ENCODE results near the gene B4GALNT4.
"Not testable (repeated sequence)": the region's sequence is repeated elsewhere in the genome, so short reads cannot be mapped to it uniquely, and the experiment has no call there.

B4GALNT4 gene

DNA sequence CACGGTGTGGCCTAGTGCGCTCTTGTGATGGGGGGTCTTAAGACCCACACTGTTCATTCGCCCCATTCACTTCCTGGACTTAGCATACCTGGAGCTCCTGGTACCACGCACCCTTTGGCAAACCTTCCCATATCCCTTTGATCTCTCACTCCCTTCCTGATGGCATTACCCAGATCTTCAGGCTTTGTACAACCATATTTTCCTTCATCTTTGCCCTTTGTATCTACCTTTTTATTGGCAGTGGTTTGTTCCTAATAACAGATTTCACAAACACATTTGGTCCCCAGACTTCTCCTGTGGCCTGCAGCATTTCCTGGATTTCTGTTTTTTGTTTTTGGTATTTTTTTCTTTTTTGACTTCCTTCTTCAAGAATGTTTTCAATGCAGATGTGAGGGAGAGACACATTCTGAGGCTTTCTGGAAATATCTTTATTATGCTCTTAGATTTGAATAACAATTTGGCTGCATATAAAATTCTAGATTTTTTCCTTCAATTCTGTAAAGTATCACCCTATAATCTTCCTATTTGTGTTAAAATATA is 32.6 kb upstream of the B4GALNT4 start:
- no peak for DNase-seq

DNA sequence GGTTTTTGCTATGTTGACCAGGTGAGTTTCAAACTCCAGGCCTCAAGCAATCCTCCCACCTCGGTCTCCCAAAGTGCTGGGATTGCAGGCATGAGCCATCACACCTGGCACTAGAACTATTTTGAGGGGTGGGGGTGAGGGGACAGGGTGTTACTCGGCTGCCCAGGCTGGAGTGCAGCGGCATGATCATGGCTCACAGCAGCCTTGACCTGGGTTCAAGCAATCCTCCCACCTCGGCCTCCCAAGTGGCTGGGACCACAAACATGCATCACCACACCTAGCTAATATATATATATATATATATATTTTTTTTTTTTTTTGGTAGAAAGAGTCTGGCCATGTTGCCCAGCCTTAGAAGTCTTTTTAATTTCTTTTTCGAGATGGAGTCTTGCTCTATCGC is 31.6 kb upstream of the B4GALNT4 start:
- no peak for DNase-seq

DNA sequence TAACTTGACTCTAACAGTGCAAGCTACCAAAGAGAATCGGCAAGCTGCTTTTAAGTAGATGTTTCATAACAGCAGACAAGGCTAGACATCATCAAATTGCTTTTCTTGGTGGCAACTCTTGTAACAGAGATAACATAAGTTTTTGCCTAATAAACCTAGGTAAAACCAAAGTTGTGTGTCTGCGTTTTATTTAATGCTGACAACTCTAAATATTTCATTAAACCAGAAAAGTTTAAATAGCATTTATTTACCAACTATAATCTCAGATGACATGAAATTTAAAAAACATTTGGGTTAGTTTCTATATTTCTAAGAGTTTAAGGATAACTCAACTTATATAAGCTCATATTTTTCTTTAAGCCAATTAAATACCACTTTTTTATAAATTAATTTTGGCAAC is 29.3 kb upstream of the B4GALNT4 start:
- DNase-seq = no peak

DNA sequence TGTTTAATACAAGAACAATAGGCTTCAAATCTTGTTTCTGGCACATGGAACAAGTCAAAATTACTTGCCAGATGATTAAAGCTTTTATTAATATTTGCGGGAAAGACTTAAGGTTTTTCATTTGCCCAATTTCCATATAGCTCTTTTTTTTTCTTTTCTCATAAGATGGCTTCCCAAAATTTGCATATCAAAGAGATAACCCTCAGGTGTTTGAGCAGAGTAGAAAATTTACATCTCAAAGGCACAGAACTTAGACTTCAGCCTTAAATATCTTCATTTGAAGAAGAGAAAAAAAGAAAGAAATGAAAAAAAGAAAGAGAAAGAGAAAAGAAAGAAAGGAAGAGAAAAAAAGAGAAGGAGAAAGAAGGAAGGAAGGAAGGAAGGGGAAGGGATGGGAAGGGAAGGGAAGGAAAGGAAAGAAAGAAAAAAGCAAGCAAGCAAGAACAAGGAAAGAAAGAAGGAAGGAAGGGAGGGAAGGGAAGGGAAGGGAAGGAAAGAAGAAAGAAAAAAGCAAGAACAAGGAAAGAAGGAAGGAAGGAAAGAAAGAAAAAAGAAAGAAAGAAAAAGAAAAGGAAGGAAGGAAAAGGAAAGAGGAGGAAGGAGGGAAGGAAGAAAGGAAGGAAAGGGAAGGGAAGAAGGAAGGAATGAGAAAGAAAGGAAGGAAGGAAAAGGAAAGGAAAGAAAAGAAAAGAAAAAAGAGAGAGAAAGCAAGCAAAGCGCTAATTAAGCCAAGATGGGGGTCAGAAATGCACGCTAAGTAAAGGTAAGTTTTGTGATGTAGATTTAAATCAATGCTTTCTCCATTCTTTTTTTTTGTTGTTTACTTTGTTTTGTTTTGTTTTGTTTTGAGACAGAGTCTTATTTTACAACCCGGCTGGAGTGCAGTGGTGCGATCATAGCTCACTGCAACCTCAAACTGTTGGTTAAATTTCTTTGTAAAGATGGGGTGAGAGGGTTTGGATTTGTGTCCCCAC is 28.5 kb upstream of the B4GALNT4 start:
- DNase-seq = no peak

DNA sequence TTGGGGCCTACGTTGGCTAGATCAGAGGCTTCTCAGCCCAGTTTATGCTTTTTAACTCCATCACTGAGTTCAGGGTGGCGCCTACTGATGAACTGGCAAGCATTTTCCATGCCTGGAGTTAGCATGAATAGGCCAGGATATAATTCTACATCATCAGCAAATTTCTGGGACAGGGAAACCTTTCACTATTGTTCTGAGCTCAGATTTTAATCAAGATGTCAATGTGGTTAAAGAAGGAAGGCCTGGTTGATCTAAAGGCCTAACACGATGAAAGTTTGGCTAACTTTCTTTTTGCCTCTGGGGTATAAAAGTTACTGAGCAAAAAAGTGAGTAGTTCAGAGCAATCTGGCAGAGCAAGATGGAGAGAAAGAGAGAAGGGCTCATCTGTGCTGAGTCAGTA is 27.0 kb upstream of the B4GALNT4 start:
- no peak for DNase-seq

DNA sequence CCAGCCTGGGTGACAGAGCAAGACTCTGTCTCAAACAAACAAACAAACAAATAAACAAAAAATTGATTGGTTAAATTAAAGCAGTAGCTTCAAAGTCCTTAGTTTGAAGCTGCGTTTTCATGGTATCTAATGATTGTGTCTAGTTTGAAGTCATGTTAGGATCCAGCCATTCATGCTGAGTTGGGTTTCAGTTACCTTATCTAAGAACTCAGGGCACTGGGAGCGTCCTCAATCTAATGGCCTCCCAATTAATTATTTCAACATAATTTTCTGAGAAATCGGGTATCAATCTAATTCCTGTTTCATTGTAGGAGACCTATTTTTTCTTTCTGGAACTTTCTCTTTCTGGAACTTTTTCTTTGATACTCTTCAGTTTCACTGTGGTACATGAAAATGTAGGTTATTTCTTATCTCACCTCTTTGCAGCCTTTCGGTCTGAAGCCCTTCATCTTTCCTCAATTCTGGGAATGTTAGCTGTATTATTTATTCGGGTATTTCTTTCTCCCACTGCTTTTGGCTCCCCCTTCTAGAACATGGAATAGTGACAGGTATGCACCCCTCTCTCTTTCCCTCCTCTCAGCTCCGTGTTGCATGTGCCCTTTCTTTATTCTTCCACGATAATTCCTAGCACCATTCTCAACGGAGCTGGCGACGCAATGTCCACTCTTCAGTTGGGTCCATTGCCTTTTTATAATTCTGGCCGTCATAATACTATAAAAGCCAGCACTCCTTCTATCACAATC is 24.3 kb upstream of the B4GALNT4 start:
- no peak for DNase-seq

DNA sequence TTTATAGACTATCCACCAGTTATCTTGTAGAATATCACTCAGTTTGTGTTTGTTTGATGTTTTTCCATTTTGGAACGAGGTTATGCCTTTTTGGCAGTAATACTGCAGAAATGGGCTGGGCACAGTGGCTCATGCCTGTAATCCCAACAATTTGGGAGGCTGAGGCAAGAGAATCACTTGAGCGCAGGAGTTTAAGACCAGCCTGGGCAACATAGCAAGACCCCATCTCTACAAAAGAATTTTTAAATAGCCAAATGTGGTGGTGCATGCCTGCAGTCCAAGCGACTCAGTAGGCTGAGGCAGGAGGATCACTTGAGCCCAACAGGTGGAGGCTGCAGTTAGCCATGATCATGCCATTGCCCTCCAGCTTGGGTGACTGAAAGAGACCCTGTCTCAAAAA is 22.8 kb upstream of the B4GALNT4 start:
- no peak for DNase-seq

DNA sequence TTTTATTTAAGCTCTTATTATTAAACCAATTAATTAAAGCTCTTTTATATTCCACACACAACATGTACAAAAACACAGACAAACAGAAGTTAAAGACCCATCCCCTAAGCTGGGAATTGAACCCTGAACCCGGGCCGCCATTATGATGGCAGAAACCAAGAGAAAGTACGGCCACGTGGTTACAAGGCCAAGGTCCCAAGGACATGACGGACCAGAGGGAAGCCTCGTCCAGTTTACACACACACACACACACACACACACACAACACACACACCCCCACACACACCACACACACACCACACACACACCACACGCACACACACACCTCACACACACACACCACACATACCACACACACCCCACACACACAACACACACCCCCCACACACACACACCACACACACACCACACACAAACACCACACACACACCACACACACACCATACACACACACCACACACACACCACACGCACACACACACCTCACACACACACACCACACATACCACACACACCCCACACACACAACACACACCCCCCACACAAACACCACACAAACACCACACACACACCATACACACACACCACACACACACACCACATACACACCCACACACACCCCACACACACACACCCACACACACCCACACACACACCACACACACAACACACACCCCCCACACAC is 19.9 kb upstream of the B4GALNT4 start:
- DNase-seq = not testable (repeated sequence)

DNA sequence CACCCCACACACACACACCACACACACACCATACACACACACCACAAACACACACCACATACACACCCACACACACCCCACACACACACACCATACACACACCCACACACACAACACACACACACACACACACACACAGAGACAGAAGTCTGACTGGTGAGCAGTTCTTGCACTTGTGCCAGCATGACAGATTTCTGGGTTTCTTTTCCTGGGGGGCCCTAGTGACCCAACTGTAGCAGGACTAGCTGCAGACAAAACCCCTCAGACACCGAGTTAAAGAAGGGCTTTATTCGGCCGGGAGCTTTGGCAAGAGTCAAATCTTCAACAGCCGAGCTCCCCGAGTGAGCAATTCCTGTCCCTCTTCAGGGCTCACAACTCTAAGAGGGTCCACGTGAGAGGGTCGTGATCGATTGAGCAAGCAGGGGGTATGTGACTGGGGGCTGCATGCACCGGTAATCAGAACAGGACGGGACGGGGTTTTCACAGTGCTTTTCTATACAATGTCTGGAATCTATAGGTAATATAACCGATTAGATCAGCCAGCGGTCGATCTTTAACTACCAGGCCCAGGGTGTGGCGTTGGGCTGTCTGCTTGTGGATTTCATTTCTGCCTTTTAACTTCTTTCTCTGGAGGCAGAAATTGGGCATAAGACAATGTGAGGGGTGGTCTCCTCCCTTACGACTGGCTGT is 19.1 kb upstream of the B4GALNT4 start:
- DNase-seq = not testable (repeated sequence)

DNA sequence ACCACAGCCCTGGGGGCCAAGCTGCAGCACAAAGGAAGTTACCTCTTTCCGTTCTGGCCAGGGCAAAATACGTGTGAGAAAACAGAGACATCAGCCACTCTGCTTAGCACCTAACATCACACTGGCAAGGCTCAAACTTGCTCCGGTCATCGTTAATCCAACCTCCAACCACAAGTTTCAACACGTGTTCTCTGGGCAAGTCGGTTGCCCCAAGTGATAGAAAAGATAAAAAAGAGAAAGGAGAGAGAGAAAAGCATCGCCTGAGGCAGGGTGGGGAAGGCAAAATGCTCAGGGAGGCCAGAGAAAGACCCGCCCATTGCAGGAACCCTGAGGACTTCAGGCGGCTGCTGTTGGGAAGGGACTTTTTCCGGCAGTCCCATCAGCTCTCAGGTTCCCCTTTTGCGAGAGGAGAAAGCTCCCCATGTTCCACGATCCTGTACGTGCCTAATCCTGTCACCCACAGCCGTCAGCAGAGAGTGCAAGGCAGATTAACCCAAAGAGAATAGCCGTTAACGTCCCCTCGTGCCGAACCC is 18.5 kb upstream of the B4GALNT4 start:
- no peak for DNase-seq

DNA sequence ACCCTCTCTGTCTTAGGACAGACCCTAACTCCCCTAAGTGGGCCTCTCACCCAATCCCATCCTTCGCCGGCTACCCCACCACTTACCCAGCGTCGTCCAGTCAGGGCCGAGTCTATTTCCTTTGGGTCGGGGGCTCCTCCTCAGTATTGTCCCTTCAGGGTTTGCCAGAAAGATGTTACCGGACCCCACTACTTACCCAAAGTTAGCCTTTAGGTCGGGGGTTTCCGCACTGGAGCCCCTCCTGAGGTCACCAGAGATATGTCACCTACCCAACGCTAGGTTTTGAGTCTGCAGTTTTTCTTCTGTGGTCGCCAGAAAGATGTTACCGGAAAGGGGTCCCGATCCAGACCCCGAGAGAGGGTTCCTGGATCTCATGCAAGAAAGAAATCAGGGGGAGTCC is 17.9 kb upstream of the B4GALNT4 start:
- no peak for DNase-seq

DNA sequence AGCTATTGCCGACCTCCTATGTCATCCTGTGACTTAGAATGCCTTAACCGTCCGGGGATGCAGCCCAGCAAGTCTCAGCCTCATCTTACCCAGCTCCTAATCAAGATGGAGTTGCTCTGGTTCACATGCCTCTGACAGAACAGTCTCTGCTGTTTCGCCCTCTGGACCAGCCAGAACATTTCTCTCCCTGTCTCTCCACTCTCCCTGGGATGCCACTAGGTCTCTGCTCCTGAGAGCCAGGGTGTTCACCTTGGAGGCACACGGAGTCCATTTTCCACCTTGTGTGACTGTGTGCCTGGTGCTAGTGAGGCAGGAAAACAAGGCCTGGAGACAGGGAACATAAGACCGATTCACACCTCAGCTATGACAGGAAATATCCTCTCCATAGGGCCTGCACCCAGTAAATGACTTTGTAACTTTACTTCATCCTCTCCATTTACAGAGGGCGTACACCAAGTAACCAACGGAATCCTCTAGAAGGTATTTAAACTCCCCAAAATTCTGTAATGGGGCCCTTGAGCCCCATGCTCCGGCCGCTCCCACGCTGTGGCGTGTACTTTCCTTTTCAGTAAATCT is 16.8 kb upstream of the B4GALNT4 start:
- no peak for DNase-seq

DNA sequence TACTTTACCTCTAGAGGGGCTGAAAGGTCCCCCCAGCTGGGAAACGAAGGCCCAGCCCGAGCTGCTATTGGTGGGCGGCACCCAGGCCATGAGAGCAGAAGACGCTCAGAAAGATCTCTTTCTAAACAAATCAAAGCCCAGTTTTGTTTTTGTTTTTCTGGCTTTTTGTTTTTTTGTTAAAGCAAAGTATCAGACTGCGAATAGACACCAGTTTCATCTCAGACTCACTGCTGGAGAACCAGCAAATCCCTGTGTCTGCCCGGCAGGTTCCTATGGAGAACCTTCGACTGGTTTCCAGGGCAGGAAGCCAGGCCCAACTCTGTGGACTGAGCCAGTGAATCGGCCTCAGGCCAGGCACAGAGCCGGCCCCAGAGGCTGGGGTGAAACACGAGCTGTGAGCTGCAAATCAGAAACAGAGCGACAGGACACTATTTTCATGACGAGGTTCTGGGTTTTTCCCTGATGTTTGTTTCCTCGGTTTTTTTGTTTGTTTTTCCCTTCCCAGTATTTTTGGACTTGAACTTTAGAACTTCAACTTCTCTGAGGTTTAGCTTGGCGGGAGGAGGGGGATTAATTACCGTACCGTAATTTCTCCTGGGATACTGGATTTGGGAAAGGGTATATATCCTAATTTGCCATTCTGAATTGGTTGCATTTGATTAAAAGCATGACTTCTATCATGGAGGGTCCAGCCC is 16.0 kb upstream of the B4GALNT4 start:
- no peak for DNase-seq

DNA sequence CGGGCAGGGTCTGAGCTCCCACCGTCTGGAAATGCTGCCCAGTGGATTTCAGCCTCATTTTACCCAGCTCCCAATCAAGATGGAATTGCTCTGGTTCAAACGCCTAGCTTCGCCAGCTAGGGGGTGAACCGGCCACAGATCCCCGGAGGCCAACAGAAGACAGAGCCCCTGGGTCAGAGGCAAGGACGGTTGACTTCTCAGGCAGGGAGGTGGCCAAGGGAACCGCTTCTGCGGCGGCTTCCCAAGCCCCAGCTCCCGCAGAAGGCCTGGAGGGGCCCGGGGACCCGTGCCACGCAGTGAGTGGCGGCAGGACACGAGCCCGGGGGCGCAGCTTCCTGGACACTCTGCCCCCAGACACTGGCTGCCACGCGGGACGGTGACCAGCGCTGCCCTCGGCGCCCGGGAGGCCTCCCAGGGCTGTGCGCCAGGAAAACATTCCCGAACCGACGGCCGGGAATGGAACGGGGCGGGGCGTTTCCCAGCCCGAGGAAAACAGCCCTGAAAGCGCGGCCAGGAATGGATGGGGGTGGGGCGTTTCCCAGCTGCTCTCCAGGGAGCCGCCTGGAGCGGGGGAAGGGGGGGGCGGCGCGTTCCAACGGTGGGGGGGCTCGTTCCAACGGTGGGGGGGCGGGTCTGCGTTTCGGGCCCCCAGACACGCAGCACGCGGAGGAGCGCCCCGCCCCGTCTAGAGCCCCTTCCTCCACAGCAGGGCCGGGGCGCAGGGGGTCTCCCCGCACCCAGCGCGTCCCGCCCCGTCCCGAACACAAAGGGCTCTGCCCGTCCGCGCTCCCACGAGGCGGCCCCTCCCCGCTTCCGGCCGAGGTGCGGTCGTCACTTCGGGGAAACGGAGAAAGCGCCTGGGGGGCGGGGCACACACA is 13.5 kb upstream of the B4GALNT4 start:
- DNase-seq = peak; percentile 77

DNA sequence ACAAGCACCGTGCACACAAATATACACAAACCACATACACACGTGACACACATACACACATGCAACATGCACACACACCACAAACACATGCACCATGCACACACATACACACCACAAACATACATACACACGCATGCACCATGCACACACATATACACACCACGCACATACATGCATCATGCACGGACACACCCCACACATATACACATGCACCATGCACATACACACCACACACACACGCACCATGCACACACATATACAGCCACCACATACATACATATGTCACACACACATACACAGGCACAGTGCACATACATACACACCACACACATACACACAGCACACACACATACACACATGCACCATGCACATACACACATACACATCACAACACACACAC is 12.7 kb upstream of the B4GALNT4 start:
- DNase-seq = no peak

DNA sequence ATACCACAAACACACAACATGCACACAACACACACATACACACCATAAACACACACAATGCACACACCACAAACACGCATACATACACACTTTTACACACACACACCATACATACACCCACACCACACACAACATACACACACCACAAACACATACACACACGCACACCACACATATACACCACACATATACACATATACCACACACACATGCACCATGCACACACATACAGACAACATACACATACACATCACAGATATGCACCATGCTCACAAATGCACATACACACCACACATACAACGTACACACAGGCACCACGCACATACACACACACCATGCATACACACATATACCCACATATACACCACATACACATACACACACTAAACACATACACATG is 11.7 kb upstream of the B4GALNT4 start:
- no peak for DNase-seq

DNA sequence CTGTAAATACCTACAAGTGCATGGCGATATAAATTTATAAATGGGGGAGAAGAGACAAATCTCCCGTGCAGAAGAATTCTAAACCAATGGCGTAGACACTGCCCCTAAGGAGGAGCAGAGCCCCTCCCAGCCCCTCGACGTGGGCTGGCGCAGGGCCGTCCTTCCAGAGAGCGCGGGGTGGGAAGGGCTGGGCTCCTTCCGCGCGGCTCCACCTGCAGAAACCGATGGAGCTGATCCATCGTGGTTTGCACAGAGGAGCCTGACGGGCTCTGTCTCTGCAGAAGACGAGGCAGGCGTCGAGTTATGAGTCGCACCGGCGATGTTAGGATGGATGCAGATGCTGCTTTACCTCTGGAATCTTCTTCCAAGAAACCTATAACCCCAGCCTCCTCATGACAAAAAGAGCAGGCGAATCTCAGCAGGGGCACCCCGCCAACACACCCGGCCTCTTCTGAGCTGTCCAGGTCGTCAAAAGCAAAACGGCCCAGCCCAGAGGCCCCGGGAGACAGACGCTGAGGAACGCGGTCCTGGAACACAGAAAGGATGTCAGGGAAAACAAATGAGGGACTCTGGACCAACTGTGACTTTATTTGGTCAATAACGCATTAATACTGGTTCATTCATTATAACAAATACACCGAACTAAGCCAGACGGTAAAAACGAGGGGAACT is 11.0 kb upstream of the B4GALNT4 start:
- DNase-seq = no peak

DNA sequence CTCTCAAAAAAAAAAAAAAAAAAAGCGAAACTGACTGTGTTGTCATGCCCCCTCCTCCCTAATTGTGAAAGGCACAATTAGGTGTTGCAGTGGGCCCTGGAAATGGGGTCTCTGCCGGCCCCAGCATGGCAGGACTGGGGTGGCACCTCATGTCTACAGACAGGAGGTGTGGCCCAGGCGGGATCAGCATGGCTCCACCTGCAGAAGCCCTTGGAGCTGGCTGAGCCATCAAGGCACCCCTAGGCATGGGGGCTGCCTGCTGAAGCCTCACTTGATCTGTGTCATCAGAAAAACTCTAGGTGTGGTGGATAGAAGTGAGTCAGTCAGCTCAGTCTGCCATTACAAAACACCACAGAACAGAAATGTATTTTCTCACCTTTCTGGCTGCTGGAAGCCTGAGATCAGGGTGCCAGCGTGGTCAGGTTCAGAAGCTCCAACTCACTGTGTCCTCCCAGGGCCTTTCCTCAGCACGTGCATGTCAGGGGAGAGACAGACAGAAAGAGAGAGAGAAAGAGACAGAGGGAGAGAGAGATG is 10.1 kb upstream of the B4GALNT4 start:
- DNase-seq = no peak
